GM23338 (cell line): ENCODE data around the gene PAX6. TPM values are rescaled to one million over a fixed set of nuclear protein-coding genes. Genes with fewer than 3 reads are reported as not detected.

ENCODE experiments used
- ATAC-seq: fragments of 200-7000 bp; cut with Tn5 transposase; 3 replicates; pipeline ENCODE4 v1.9.1; 2020
- DNase-seq: peaks from one replicate; pipeline ENCODE4 v3.0.0-alpha.2; 2015; ENCODE audit warnings: low spot score
- H2AFZ ChIP-seq: fragments of 200-600 bp; sonication (generic); 2 replicates; pipeline ENCODE4 v1.8.0; 2016; ENCODE audit warnings: antibody characterized with exemption, mild to moderate bottlenecking, moderate library complexity
- H3F3A ChIP-seq: fragments of 200-600 bp; sonication (generic); replicated peaks from 2 replicates; pipeline ENCODE4 v1.8.0; 2017; ENCODE audit warnings: antibody characterized with exemption, mixed run types, low read depth
- H3K27ac ChIP-seq: fragments of 200-600 bp; sonication (generic); 2 replicates; pipeline ENCODE4 v1.6.1; 2016; ENCODE audit warnings: low read depth
- H3K27me3 ChIP-seq: fragments of 200-600 bp; sonication (generic); 2 replicates; pipeline ENCODE4 v1.8.0; 2016; ENCODE audit warnings: mild to moderate bottlenecking, mixed run types, moderate library complexity; ENCODE audit not compliant: insufficient read depth
- H3K36me3 ChIP-seq: fragments of 200-600 bp; sonication (generic); 2 replicates; pipeline ENCODE4 v1.8.0; 2016; ENCODE audit warnings: mild to moderate bottlenecking; ENCODE audit not compliant: insufficient read depth
- H3K4me1 ChIP-seq: fragments of 200-600 bp; sonication (generic); 2 replicates; pipeline ENCODE4 v1.8.0; 2016; ENCODE audit warnings: mild to moderate bottlenecking, moderate library complexity; ENCODE audit not compliant: insufficient read depth
- H3K4me2 ChIP-seq: fragments of 200-600 bp; sonication (generic); 2 replicates; pipeline ENCODE4 v1.7.1; 2017; ENCODE audit warnings: mixed run types
- H3K4me3 ChIP-seq: fragments of 200-600 bp; sonication (generic); 2 replicates; pipeline ENCODE4 v1.6.1; 2016; ENCODE audit warnings: mixed run types
- H3K79me2 ChIP-seq: fragments of 200-600 bp; sonication (generic); replicated peaks from 2 replicates; pipeline ENCODE4 v1.8.0; 2017; ENCODE audit warnings: mild to moderate bottlenecking; ENCODE audit not compliant: insufficient read depth
- H3K9me2 ChIP-seq: fragments of 200-600 bp; sonication (generic); 2 replicates; pipeline ENCODE4 v1.8.0; 2017; ENCODE audit not compliant: insufficient read depth
- H4K20me1 ChIP-seq: fragments of 200-600 bp; sonication (generic); replicated peaks from 2 replicates; pipeline ENCODE4 v1.8.0; 2017; ENCODE audit warnings: mild to moderate bottlenecking; ENCODE audit not compliant: insufficient read depth
- H3K27ac Mint-ChIP-seq: 2 replicates; pipeline ENCODE4 v1.8.0; 2020; ENCODE audit warnings: inconsistent platforms, mild to moderate bottlenecking, moderate library complexity, mixed read lengths
- H3K27me3 Mint-ChIP-seq: 3 replicates; pipeline ENCODE4 v1.8.0; 2022; ENCODE audit warnings: low read depth, mild to moderate bottlenecking, moderate library complexity, mixed read lengths, inconsistent platforms; ENCODE audit not compliant: insufficient read depth, poor library complexity
- H3K36me3 Mint-ChIP-seq: 3 replicates; pipeline ENCODE4 v1.8.0; 2021; ENCODE audit warnings: low read depth, mild to moderate bottlenecking, inconsistent platforms, moderate library complexity, mixed read lengths
- H3K4me1 Mint-ChIP-seq: 3 replicates; pipeline ENCODE4 v1.8.0; 2020; ENCODE audit warnings: mild to moderate bottlenecking, inconsistent platforms, mixed read lengths
- H3K4me3 Mint-ChIP-seq: 3 replicates; pipeline ENCODE4 v1.8.0; 2021; ENCODE audit warnings: moderate library complexity, mild to moderate bottlenecking, inconsistent platforms, mixed read lengths
- H3K9me3 Mint-ChIP-seq: 3 replicates; pipeline ENCODE4 v1.8.0; 2020; ENCODE audit warnings: moderate library complexity, mild to moderate bottlenecking, inconsistent platforms, mixed read lengths
- CTCF ChIP-seq, 2 experiments: fragments of 200-600 bp in 1 of 2; sonication (generic) in 1 of 2; conservative IDR thresholded peaks; 2 replicates each; pipeline versions ENCODE4 v1.5.1 to v1.6.1; 2016 to 2017; ENCODE audit warnings: antibody characterized with exemption in 2 of 2, low read depth in 2 of 2, mild to moderate bottlenecking in 2 of 2, moderate library complexity in 1 of 2
- POLR2AphosphoS5 ChIP-seq: IDR thresholded peaks from 2 replicates; pipeline ENCODE4 v1.6.1; 2016; ENCODE audit warnings: antibody characterized with exemption, low read depth
- ZNF331 ChIP-seq: fragments of 250-450 bp; sonication (Bioruptor Pico); IDR thresholded peaks from 2 replicates; pipeline ENCODE4 v1.5.0; 2020; ENCODE audit warnings: low read depth, mild to moderate bottlenecking, moderate library complexity
- ZNF462 ChIP-seq: fragments of 250-450 bp; sonication (Bioruptor Pico); IDR thresholded peaks from 2 replicates; pipeline ENCODE4 v1.5.0; 2020; ENCODE audit warnings: mild to moderate bottlenecking, moderate library complexity
- polyA plus RNA-seq: library from polyadenylated mRNA; unstranded; fragments of >200 nt; fragmentation: Nextera tagmentation; extraction: Ambion mirVana; gene quantifications from 2 replicates; pipeline ENCODE4 v1.2.1, GENCODE V29; 2016
- total RNA-seq: library from RNA; depleted of rRNA; stranded (reverse); fragments of >200 nt; shearing (Covaris generic); gene quantifications from 2 replicates; pipeline ENCODE4 v1.2.3, GENCODE V29; 2014

The PAX6 gene
- total and polyA plus RNA-seq, 2 experiments from 2014 or later = 0.17 to 0.45 TPM

GRCh38 chr11:31790649-31791048 is 20.5 kb downstream of the PAX6 start:
- no peak overlapping the region for H3K27ac ChIP-seq
- H3K36me3 Mint-ChIP-seq = no peaks in the 10 kb centered on the region
- H3K27me3 Mint-ChIP-seq = peaks cover 5% of the 10 kb centered on the region
- H3K4me2 ChIP-seq = no peak overlapping the region
- H3F3A ChIP-seq = 0 out of 2 replicates have a peak, but pooled peaks cover 4% of the 10 kb centered on the region
- no peak overlapping the region for H2AFZ ChIP-seq
- H3K4me1 ChIP-seq = no peaks in the 10 kb centered on the region; the same call in 1 of the 2 replicates
- H3K27me3 ChIP-seq = peaks cover 24% of the 10 kb centered on the region
- H3K36me3 ChIP-seq = no peaks in the 10 kb centered on the region
- no peaks in the 10 kb centered on the region for H3K79me2 ChIP-seq
- no peak overlapping the region for H3K4me3 ChIP-seq
- no peaks in the 10 kb centered on the region for H3K9me3 Mint-ChIP-seq
- no peak for ATAC-seq
- no peaks in the 10 kb centered on the region for H4K20me1 ChIP-seq
- no peak for TF ChIP-seq ZNF331 (CRISPR knock-in tag)
- TF ChIP-seq POLR2AphosphoS5 = no peak
- no peak for TF ChIP-seq ZNF462 (CRISPR knock-in tag)
- TF ChIP-seq CTCF (conservative IDR thresholded peaks at IDR 0.05; ENCODE audit: low read depth in 2 of 2) = no peak
- H3K27ac Mint-ChIP-seq = no peak overlapping the region
- H3K9me2 ChIP-seq = peaks cover 3% of the 10 kb centered on the region; the same call in 1 of the 2 replicates
- no peak overlapping the region for H3K4me3 Mint-ChIP-seq
- no peak for DNase-seq
- peaks cover 2% of the 10 kb centered on the region; the same call in 2 of the 3 replicates for H3K4me1 Mint-ChIP-seq
